Nucleus accumbens (tissue), 56 donors: ENCODE data around the gene PLBD2.

ENCODE experiments used
- DNase-seq, 56 donors: peaks; one replicate each; lab custom pipeline; 2025; lab: John Stamatoyannopoulos, UW

PLBD2 gene

DNA sequence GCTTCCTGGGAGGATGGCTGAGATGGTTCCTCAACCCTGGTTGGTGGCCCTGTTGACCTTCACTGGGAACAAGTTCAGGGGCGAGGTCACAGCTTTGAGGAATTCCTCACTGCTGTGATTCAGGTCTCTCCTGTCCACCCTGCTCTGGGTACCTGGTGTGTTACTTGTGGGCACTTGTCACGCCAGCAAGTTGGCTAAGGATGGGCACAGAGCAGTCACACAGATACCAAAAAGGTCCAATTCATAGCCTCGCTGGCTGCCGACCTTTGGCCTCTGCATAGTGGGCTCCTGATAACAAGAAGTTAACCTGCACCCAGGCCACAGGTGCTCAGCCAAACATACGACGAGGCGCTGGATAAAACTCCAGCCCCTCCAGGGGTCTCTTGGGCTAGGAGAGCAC lies 34.1 kb downstream of the PLBD2 start:
- DNase-seq, result no peak

DNA sequence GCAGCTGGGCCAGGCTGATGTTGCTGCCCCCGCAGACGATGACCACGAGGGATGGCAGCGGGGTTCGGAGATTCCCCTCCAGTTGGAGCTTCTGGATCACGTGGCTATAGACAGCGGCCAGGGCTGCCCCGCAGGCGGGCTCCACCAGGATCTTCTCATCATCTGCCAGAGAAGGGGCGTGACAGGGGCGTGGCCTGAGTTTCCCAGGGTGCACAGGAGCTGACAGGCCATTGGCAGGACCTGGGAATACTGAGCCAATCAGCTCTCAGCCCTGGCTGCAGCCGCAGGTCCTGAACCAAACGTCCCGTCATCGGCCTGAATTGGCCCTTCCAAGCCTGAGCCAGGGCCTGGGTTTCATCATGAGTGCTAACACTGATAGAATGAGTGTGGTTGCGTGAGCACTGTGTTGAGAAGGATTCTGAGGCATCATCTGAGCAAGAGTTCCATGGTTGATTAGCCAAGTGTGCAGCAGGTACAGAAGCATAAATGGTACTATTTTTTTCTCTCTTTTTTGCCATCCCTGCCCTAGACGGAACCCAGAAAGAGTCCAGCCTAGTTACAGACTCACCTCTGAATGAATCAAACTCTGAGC lies 34.7 kb downstream of the PLBD2 start:
- peak in 7 of 56 donors; percentile 11 to 35 (median 22) for DNase-seq

GRCh38 chr12:113393749-113394148 lies 35.4 kb downstream of the PLBD2 start:
- DNase-seq, result no peak

DNA sequence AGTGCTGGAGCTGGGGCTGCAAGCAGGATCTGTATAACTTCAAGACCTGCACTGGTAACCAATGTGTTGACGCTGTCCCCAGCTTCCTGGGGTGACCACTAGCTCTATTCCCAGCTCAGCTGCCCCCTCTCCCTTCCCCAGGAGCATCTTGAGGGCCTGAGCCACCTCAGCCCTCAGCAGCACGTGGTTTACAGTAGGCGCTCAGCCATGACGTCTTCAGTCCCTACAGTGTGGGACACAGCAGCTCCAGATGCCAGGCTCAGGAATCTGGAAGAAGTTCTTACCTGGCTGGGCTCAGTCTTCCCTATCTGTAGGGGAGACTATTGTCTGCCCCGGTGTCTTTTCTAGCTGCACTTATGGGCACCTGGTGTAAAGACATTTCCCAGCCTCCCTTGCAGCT lies 36.7 kb downstream of the PLBD2 start:
- DNase-seq, result no peak

GRCh38 chr12:113396200-113396599 lies 37.8 kb downstream of the PLBD2 start:
- DNase-seq, result no peak

DNA sequence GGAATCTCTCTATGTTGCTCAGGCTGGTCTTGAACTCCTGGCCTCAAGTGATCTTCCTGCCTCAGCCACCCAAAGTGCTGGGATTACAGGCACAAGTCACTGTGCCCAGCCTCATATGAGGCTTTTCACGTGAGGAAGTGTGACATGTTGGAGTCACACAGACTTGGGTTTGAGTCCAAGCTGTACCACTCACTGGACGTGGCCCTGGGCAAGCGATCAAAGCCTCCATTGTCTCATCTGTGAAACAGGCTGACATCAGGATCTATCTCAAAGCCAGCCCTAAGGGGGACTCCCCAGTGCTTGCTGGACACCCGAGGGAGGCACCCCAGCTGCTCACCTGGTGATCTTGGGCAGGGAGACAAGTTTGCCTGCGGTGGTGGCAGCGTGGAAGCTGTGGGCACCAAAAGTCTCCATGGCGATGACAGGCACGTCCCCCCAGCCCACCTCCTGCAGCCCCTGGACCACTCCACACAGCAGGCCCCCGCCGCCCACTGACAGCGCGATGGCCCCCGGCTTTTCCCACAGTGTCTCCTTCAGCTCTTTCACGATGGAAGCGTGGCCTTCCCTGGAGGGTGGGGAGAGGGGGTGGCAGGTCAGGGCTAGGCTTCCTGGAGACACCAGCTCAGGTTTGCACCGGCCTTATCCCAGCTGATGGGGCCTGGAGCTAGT lies 38.6 kb downstream of the PLBD2 start:
- peak in 46 of 56 donors; percentile 9 to 83 (median 55) for DNase-seq

GRCh38 chr12:113397497-113398197 lies 39.3 kb downstream of the PLBD2 start:
- peak in 1 of 56 donors; percentile 40 for DNase-seq

DNA sequence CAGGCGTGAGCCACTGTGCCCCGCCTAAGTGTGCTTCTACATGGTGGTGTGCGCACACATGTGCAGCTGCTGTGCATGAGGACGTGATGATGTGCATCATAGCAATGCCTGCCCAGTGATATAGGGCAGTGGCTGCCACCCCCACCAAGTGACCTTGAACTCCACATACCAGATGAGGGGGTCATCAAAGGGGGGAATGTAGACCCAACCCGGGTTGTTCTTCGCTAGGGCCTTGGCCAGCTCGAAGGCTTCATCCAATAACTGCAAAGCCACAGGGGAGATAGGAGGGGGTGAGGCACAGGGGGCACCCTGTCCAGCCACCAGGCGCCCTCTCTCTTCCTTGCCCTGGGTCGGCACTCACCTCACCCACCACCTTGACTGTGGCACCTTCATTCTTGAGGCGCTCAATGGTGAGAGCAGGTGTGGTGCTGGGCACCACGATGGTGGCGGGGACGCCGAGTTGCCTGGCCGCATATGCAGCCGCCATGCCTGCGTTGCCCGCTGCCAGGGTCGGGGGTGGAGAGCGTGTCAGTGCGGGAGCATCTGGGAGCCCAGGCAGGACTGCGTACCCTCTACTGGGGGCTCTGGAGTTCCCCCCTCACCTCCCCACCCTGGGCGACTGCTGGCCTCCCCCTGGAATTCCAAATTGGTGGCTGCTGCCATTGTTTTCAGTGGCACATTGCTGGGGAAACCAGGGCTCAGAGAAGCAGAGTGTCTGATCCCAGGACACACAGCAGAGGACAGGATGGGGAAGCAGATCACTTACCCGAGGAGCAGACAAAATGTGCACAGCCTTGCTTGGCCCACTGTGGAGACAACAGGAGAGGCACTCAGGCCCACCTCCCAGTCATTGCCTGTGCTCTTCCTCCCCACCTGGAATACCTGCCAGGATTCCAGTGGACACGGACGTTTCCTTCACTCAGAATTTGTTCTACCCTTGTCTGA lies 40.2 kb downstream of the PLBD2 start:
- no peak for DNase-seq

- no peak for DNase-seq
These were observed 41.1 kb downstream of the PLBD2 start for GRCh38 chr12:113399490-113399889.

GRCh38 chr12:113400362-113400761 lies 42.0 kb downstream of the PLBD2 start:
- no peak for DNase-seq

DNA sequence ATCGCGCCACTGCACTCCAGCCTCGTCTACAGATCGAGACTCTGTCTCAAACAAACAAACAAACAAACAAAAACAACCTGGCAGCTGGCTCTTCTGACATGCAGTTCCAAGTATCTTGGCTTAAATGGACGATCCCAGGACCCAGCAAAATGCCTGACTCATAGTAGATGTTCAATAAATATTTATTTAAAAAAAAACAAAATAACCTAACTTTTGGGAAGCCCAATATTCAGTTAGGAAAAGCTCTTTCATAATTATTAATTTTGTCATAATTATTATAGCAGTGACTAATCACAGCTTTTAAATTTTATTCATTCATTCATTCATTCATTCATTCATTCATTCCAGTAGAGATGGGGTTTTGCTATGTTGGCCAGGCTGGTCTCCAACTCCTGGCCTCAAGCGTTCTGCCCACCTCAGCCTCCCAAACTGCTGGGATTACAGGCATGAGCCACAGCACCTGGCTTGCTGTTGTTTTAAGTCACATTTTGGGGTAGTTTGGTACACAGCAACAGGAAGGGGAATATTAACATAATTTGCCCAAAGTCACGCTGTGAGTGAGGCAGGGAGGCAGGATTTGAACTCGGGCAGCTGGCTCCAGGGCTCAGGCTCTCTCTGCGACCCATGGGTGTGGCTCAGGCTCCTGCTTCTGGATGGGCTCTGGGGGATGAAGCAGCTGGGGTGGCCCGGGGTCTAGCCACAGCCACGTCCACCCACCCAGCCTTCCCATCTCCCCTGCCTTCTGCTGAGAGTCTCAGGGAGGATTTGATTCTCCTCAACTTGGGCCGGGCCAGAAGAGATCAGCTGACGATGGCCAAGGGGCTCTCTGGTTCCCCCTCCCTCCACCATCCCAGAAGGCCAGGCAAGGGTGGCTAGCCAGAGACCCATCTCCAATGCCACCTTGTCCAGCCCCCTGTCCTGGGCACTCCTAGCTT lies 42.9 kb downstream of the PLBD2 start:
- no peak for DNase-seq

- DNase-seq, result no peak
These were observed 44.3 kb downstream of the PLBD2 start for GRCh38 chr12:113402586-113403260.

DNA sequence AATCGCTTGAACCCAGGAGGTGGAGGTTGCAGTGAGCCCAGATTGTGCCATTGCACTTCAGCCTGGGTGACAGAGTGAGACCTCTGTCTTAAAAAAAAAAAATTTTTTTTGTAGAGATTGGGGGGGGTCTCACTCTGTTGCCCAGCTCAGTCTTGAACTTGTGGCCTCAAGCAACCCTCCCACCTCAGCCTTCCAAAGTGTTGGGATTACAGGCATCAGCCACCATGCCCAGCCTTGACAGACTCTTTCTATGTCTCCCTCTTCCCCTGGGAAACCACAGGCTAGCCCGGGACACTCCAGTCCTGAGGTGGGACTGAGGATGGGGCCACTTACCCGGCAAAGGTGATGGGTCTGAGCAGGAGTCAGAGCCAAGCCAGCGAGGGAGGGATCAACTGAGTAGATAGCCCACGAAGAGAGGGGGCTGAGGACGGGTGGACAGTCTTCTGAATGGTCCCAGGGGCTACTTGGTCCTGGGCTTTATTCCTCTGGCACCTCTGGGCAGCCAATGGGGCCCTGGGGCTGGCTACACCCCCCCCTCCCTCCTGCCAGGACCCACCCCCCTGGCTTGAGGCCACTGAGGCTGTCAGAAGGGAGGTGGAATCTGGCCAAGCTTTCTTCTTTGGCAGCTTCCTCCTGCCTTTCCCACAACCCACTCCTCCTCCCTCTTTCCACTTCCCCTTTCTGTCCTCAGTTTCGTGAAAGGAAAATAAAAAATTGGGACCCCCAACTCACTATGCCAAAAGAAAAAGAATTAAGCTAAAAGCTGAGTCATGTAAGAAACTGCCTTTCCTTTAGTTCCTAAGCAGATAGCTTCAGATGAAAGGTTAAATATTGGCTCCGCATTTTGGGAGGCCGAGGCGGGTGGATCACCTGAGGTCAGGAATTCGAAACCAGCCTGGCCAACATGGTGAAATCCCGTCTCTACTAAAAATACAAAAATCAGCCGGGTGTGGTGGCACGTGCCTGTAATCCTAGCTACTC lies 45.3 kb downstream of the PLBD2 start, which contains the start of gene SDS:
TSS of gene SDS (minus strand) at position 453 of the 981 bp plus-strand sequence. CDS start 4,179 bp downstream, outside the sequence.
- peak in 50 of 56 donors; percentile 15 to 81 (median 51) for DNase-seq

GRCh38 chr12:113405694-113406093 lies 47.3 kb downstream of the PLBD2 start:
- DNase-seq, result no peak

DNA sequence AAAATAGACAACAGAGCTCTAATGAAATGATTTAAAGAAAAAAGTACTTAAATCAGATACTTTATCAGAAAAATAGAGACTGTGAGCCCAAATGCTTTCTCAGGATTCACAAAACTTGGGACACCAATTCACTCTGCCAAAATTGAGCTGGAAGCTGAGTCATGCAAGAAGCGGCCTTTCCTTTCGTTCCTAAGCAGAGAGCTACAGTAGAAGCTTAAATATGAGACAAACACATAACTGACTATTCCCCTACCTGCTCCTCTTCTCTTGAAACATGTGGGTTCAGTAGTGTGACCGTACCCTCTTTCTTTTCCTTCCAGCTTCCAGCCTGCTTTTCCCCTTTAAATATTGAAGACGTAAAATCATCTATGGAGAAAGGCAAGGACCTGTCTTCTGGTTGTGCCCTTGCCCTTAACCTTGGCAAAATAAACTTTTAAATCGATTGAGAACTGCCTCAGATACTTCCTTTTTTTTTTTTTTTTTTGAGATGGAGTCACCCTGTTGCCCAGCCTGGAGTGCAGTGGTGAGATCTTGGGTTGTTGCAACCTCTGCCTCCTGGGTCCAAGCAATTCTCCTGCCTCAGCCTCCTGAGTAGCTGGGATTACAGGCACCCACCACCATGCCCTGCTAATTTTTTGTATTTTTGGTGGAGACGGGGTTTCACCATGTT lies 49.7 kb downstream of the PLBD2 start:
- DNase-seq, result peak in 1 of 56 donors; percentile 13

DNA sequence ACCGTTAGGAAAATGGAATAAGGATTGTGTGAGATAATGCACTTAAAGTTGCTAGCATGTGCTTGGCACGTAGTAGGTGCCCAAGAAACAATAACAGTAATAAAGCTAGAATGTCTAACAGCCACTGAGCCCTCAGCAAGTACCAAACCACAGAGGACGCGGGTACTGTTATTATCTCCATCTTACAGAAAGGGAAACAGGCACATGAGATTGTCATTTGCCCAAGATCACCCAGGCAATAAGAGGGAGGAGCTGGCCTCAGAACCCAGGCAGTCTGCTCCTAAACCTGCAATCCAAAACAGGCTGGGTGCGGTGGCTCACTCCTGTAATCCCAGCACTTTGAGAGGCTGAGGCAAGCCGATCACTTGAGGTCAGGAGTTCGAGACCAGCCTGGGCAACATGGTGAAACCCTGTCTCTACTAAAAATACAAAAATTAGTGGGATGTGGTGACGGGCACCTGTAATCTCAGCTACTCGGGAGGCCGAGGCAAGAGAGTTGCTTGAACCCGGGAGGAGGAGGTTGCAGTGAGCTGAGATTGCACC lies 50.4 kb downstream of the PLBD2 start:
- DNase-seq, result no peak
